ENCODE data around the gene CAMSAP1. TPM values are rescaled to one million over a fixed set of nuclear protein-coding genes. Genes with fewer than 3 reads are reported as not detected.

Gene CAMSAP1
- total and polyA plus RNA-seq, 2 of the 4 experiments (the other 2 are of a cell fraction) = 8.2 to 19.5 TPM

GRCh38 chr9:135765416-135765815 is 141.9 kb downstream of the CAMSAP1 start:
- Histone ChIP-seq H3K4me2 (ENCODE audit: low read depth, low read length) (no peak overlapping the region), H3K4ac (ENCODE audit: low read depth, low read length) (no peak overlapping the region), H3K18ac (ENCODE audit: low read depth, low read length) (no peak overlapping the region), H2AK5ac (ENCODE audit: low read depth, low read length) (no peak overlapping the region), H2BK20ac (ENCODE audit: low read depth, low read length) (no peak overlapping the region), H3K9me3 (ENCODE audit: control insufficient read depth, insufficient read depth, low read length) (peaks cover 19% of the 10 kb centered on the region), H3K27me3 (ENCODE audit: control insufficient read depth, insufficient read depth, low read length) (no peaks in the 10 kb centered on the region), H3K9me1 (ENCODE audit: insufficient read depth, low read length) (no peaks in the 10 kb centered on the region), H2AK9ac (replicated peaks; ENCODE audit: low read depth, low read length, poor library complexity) (no peak overlapping the region), H3K4me3 (ENCODE audit: insufficient read depth, low read depth, low read length) (no peak overlapping the region), H4K20me1 (ENCODE audit: insufficient read depth, low read length) (no peaks in the 10 kb centered on the region), H3K56ac (ENCODE audit: extremely low read depth, insufficient read depth, low read length) (no peak overlapping the region), H4K5ac (ENCODE audit: low read depth, low read length) (no peak overlapping the region), H2BK5ac (ENCODE audit: low read depth, low read length, poor library complexity, severe bottlenecking) (no peak overlapping the region), H4K91ac (ENCODE audit: insufficient read depth, low read depth, low read length) (no peak overlapping the region), H4K8ac (ENCODE audit: low read depth in 2 of 2, low read length in 2 of 2) (no peak overlapping the region), H3K4me1 (ENCODE audit: control insufficient read depth, insufficient read depth, low read length) (no peaks in the 10 kb centered on the region), H2AFZ (replicated peaks; ENCODE audit: low read length, poor library complexity) (no peak overlapping the region), H2BK120ac (ENCODE audit: low read depth, low read length) (no peak overlapping the region), H3K36me3 (ENCODE audit: control insufficient read depth, insufficient read depth, low read length) (no peaks in the 10 kb centered on the region), H3K27ac (ENCODE audit: insufficient read depth, low read length) (no peak overlapping the region), H3K23ac (ENCODE audit: low read depth, low read length) (no peak overlapping the region), H3K14ac (replicated peaks; ENCODE audit: low read depth, low read length) (no peak overlapping the region), H3K9ac (ENCODE audit: low read depth, low read length) (no peak overlapping the region), H3K79me1 (ENCODE audit: low read depth in 1 of 2, low read length in 2 of 2) (no peaks in the 10 kb centered on the region), H2BK15ac (ENCODE audit: low read depth, low read length) (no peak overlapping the region)
- ChIA-PET CTCF (no interaction called here), POLR2A (ENCODE audit: unreplicated experiment) (no interaction called here)
- 87% methylated on average over 7 of the region's 13 CpGs; no CpG with 5 or more reads in 1 of the 2 experiments for WGBS, 2 experiments (ENCODE audit: extremely low coverage in 2 of 2, insufficient read length in 1 of 2)
- DNase-seq (no peak), ATAC-seq (ENCODE audit: low read depth) (no peak)
- in situ Hi-C loops (cut with MboI; ENCODE audit: low sequenced_read_pairs) = no loop called here
- intact Hi-C loops (cut with micrococcal nuclease) = no loop called here
- no TSS peak for BruUV-seq (replicated peaks)
- TF ChIP-seq FOS (IDR thresholded peaks at IDR 0.05; ENCODE audit: low read depth, low read length) (no peak), MAFK (IDR thresholded peaks at IDR 0.05; ENCODE audit: low read depth, low read length) (no peak), SMC3 (IDR thresholded peaks at IDR 0.05; ENCODE audit: low read depth, low read length) (no peak), USF2 (IDR thresholded peaks at IDR 0.05; ENCODE audit: low read depth, low read length) (no peak), ELK1 (IDR thresholded peaks at IDR 0.05; ENCODE audit: borderline replicate concordance, low read depth, low read length) (no peak)
- dilution Hi-C loops (cut with HindIII; ENCODE audit: low sequenced_read_pairs, unreplicated experiment) = no loop called here

Data from IMR-90 (cell line).